ENCODE results near the gene OR5AU1.

DNA sequence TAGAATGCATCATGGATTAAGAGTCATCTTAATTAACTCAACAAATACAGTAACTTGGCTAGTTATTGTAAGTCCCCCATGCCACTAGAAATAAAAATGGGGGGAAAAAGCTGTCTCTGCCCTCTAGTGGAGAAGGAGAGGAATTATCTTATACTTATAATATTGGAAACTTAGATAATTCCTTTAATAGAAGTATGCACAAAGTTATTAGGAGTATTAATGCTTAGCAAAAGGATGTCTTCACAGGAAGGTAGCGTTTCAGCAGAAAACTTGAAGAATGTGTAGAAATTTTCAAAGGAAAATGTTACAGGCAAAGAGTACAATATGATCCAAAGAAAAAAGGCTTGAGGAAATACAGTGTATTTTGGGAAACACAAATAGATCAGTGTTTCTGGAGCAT lies 19.8 kb downstream of the OR5AU1 start:
- TF ChIP-seq, protein P1, sequence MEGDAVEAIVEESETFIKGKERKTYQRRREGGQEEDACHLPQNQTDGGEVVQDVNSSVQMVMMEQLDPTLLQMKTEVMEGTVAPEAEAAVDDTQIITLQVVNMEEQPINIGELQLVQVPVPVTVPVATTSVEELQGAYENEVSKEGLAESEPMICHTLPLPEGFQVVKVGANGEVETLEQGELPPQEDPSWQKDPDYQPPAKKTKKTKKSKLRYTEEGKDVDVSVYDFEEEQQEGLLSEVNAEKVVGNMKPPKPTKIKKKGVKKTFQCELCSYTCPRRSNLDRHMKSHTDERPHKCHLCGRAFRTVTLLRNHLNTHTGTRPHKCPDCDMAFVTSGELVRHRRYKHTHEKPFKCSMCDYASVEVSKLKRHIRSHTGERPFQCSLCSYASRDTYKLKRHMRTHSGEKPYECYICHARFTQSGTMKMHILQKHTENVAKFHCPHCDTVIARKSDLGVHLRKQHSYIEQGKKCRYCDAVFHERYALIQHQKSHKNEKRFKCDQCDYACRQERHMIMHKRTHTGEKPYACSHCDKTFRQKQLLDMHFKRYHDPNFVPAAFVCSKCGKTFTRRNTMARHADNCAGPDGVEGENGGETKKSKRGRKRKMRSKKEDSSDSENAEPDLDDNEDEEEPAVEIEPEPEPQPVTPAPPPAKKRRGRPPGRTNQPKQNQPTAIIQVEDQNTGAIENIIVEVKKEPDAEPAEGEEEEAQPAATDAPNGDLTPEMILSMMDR (IDR thresholded peaks at IDR 0.05) = peak; percentile 38 to 62 (median 56)
- no peak for TF ChIP-seq POLR2AphosphoS5 (IDR thresholded peaks at IDR 0.05)
- no peak for TF ChIP-seq POLR2A (IDR thresholded peaks at IDR 0.05)

All from transverse colon (tissue), 4 donors.